ENCODE measurements around the gene SLC1A2. TPM values are rescaled to one million over a fixed set of nuclear protein-coding genes. Genes with fewer than 3 reads are reported as not detected.

Gene SLC1A2
- total and polyA plus RNA-seq, 2 experiments from 2014 or later, result 0.70 to 2.8 TPM

- TF ChIP-seq REST (IDR thresholded peaks at IDR 0.05; ENCODE audit: unreplicated experiment) (no peak), CTCF (conservative IDR thresholded peaks at IDR 0.05; ENCODE audit: low read depth in 2 of 2) (no peak), ETS1 (IDR thresholded peaks at IDR 0.05) (no peak), EZH2phosphoT487 (IDR thresholded peaks at IDR 0.05; ENCODE audit: unreplicated experiment) (no peak)
These were observed 200.4 kb downstream of the SLC1A2 start (continued) for GRCh38 chr11:35218956-35219355.

GRCh38 chr11:35216962-35217678 lies 202.2 kb downstream of the SLC1A2 start:
- Histone ChIP-seq H3F3A (replicated peaks; ENCODE audit: low read depth) (no peaks in the 10 kb centered on the region), H3K36me3 (ENCODE audit: insufficient read depth) (no peaks in the 10 kb centered on the region), H4K20me1 (replicated peaks; ENCODE audit: insufficient read depth) (no peaks in the 10 kb centered on the region), H3K79me2 (replicated peaks; ENCODE audit: insufficient read depth) (no peaks in the 10 kb centered on the region), H3K4me1 (ENCODE audit: insufficient read depth) (peaks cover 20% of the 10 kb centered on the region), H3K4me2 (peak overlapping the region; percentile 58; the same call in 1 of the 2 replicates), H3K9me2 (ENCODE audit: insufficient read depth) (peaks cover 12% of the 10 kb centered on the region; the same call in 1 of the 2 replicates), H2AFZ (no peak overlapping the region), H3K27me3 (ENCODE audit: insufficient read depth) (no peaks in the 10 kb centered on the region), H3K27ac (ENCODE audit: low read depth) (no peak overlapping the region), H3K4me3 (no peak overlapping the region)
- no peaks in the 10 kb centered on the region; the same call in 2 of the 3 replicates for H3K9me3 Mint-ChIP-seq
- DNase-seq (ENCODE audit: low spot score), result no peak
- H3K27ac Mint-ChIP-seq, result no peak overlapping the region
- no peak overlapping the region for H3K4me3 Mint-ChIP-seq
- peaks cover 2% of the 10 kb centered on the region for H3K27me3 Mint-ChIP-seq (ENCODE audit: insufficient read depth, low read depth, poor library complexity)
- no peaks in the 10 kb centered on the region for H3K36me3 Mint-ChIP-seq (ENCODE audit: low read depth)
- ATAC-seq, result no peak
- H3K4me1 Mint-ChIP-seq, result peaks cover 29% of the 10 kb centered on the region
- TF ChIP-seq ZNF114 (CRISPR knock-in tag; IDR thresholded peaks at IDR 0.05) (no peak), EZH2phosphoT487 (IDR thresholded peaks at IDR 0.05; ENCODE audit: unreplicated experiment) (no peak), EZH2 (IDR thresholded peaks at IDR 0.05; ENCODE audit: low read depth, unreplicated experiment) (no peak), JUNB (IDR thresholded peaks at IDR 0.05; ENCODE audit: unreplicated experiment) (no peak), ZNF331 (CRISPR knock-in tag; IDR thresholded peaks at IDR 0.05; ENCODE audit: low read depth) (no peak), STAT1 (IDR thresholded peaks at IDR 0.05; ENCODE audit: unreplicated experiment) (no peak), ZNF462 (CRISPR knock-in tag; IDR thresholded peaks at IDR 0.05) (no peak), NANOG (IDR thresholded peaks at IDR 0.05; ENCODE audit: borderline replicate concordance) (no peak), CREB1 (CRISPR knock-in tag; IDR thresholded peaks at IDR 0.05; ENCODE audit: low read depth) (no peak)

Data from GM23338 (cell line).